Measurements from ENCODE around the gene KANK3. TPM values are rescaled to one million over a fixed set of nuclear protein-coding genes. Genes with fewer than 3 reads are reported as not detected.
"Not testable (repeated sequence)": the region's sequence is repeated elsewhere in the genome, so short reads cannot be mapped to it uniquely, and the experiment has no call there.

Gene KANK3
- total RNA-seq, 1 donor from 2014 or later: 2.9 TPM

GRCh38 chr19:8385103-8385502, 42.0 kb upstream of the KANK3 start:
- not testable (repeated sequence) for H3K4me2 ChIP-seq (ENCODE audit: low read length); H3K9ac ChIP-seq (ENCODE audit: low read length); H3K4me1 Mint-ChIP-seq (ENCODE audit: low read depth, unreplicated experiment); DNase-seq (ENCODE audit: low read depth); FAIRE-seq; H3K9me3 ChIP-seq (ENCODE audit: insufficient read depth, low read depth, low read length); H3K27me3 ChIP-seq (ENCODE audit: insufficient read depth, low read length); H3K4me3 Mint-ChIP-seq (ENCODE audit: unreplicated experiment); H3K27ac Mint-ChIP-seq (ENCODE audit: unreplicated experiment); H3K27ac ChIP-seq (ENCODE audit: low read depth, low read length); H3K4me1 ChIP-seq (ENCODE audit: insufficient read depth, low read length); H2AFZ ChIP-seq (ENCODE audit: low read depth, low read length); H3K27me3 Mint-ChIP-seq (ENCODE audit: low read depth, unreplicated experiment); H3K79me2 ChIP-seq (ENCODE audit: insufficient read depth, low read length); H3K4me3 ChIP-seq (ENCODE audit: insufficient read depth, low read depth, low read length); H3K9me3 Mint-ChIP-seq (ENCODE audit: unreplicated experiment); H3K36me3 ChIP-seq (ENCODE audit: insufficient read depth, low read length); H4K20me1 ChIP-seq (ENCODE audit: insufficient read depth, low read length)
- H3K36me3 Mint-ChIP-seq (ENCODE audit: low read depth, unreplicated experiment): peaks cover 27% of the 10 kb centered on the region

- not testable (repeated sequence) for H3K4me2 ChIP-seq (ENCODE audit: low read length); H3K4me1 Mint-ChIP-seq (ENCODE audit: low read depth, unreplicated experiment); H3K79me2 ChIP-seq (ENCODE audit: insufficient read depth, low read length); H3K36me3 ChIP-seq (ENCODE audit: insufficient read depth, low read length); H3K27me3 ChIP-seq (ENCODE audit: insufficient read depth, low read length); H2AFZ ChIP-seq (ENCODE audit: low read depth, low read length); H3K27me3 Mint-ChIP-seq (ENCODE audit: low read depth, unreplicated experiment); H3K27ac ChIP-seq (ENCODE audit: low read depth, low read length); FAIRE-seq; H4K20me1 ChIP-seq (ENCODE audit: insufficient read depth, low read length); H3K4me3 ChIP-seq (ENCODE audit: insufficient read depth, low read depth, low read length); H3K27ac Mint-ChIP-seq (ENCODE audit: unreplicated experiment); DNase-seq (ENCODE audit: low read depth); H3K4me1 ChIP-seq (ENCODE audit: insufficient read depth, low read length); H3K9me3 ChIP-seq (ENCODE audit: insufficient read depth, low read depth, low read length); H3K9ac ChIP-seq (ENCODE audit: low read length); H3K9me3 Mint-ChIP-seq (ENCODE audit: unreplicated experiment)
- Mint-ChIP-seq H3K4me3 (ENCODE audit: unreplicated experiment) (peak overlapping the region; percentile 46), H3K36me3 (ENCODE audit: low read depth, unreplicated experiment) (peaks cover 28% of the 10 kb centered on the region)
These were observed 41.5 kb upstream of the KANK3 start for GRCh38 chr19:8384569-8384968.

GRCh38 chr19:8379156-8379891, 36.3 kb upstream of the KANK3 start:
- H3K36me3 Mint-ChIP-seq (ENCODE audit: low read depth, unreplicated experiment): peaks cover 27% of the 10 kb centered on the region
- not testable (repeated sequence) for DNase-seq (ENCODE audit: low read depth); H3K4me2 ChIP-seq (ENCODE audit: low read length); H3K9me3 Mint-ChIP-seq (ENCODE audit: unreplicated experiment); H3K9me3 ChIP-seq (ENCODE audit: insufficient read depth, low read depth, low read length); H3K27me3 ChIP-seq (ENCODE audit: insufficient read depth, low read length); H4K20me1 ChIP-seq (ENCODE audit: insufficient read depth, low read length); H3K4me1 ChIP-seq (ENCODE audit: insufficient read depth, low read length); H3K4me3 Mint-ChIP-seq (ENCODE audit: unreplicated experiment); FAIRE-seq; H3K4me3 ChIP-seq (ENCODE audit: insufficient read depth, low read depth, low read length); H2AFZ ChIP-seq (ENCODE audit: low read depth, low read length); H3K27me3 Mint-ChIP-seq (ENCODE audit: low read depth, unreplicated experiment); H3K9ac ChIP-seq (ENCODE audit: low read length); H3K36me3 ChIP-seq (ENCODE audit: insufficient read depth, low read length); H3K27ac ChIP-seq (ENCODE audit: low read depth, low read length); H3K4me1 Mint-ChIP-seq (ENCODE audit: low read depth, unreplicated experiment); H3K79me2 ChIP-seq (ENCODE audit: insufficient read depth, low read length)
- peak overlapping the region; percentile 11 for H3K27ac Mint-ChIP-seq (ENCODE audit: unreplicated experiment)

- H3K4me1 Mint-ChIP-seq (ENCODE audit: low read depth, unreplicated experiment): peaks cover 3% of the 10 kb centered on the region
- Histone ChIP-seq H3K79me2 (ENCODE audit: insufficient read depth, low read length) (no peaks in the 10 kb centered on the region), H2AFZ (ENCODE audit: low read depth, low read length) (no peak overlapping the region), H3K27me3 (ENCODE audit: insufficient read depth, low read length) (no peaks in the 10 kb centered on the region), H3K9me3 (ENCODE audit: insufficient read depth, low read depth, low read length) (no peaks in the 10 kb centered on the region), H3K4me2 (ENCODE audit: low read length) (no peak overlapping the region), H3K27ac (ENCODE audit: low read depth, low read length) (no peak overlapping the region), H4K20me1 (ENCODE audit: insufficient read depth, low read length) (no peaks in the 10 kb centered on the region), H3K4me3 (ENCODE audit: insufficient read depth, low read depth, low read length) (no peak overlapping the region), H3K36me3 (ENCODE audit: insufficient read depth, low read length) (no peaks in the 10 kb centered on the region), H3K4me1 (ENCODE audit: insufficient read depth, low read length) (no peaks in the 10 kb centered on the region), H3K9ac (ENCODE audit: low read length) (no peak overlapping the region)
- no peak overlapping the region for H3K4me3 Mint-ChIP-seq (ENCODE audit: unreplicated experiment)
- H3K27me3 Mint-ChIP-seq (ENCODE audit: low read depth, unreplicated experiment): no peaks in the 10 kb centered on the region
- peak overlapping the region; percentile 53 for H3K27ac Mint-ChIP-seq (ENCODE audit: unreplicated experiment)
- TF ChIP-seq CTCF (IDR thresholded peaks at IDR 0.05; ENCODE audit: insufficient read depth, low read depth, low read length): no peak
- DNase-seq (ENCODE audit: low read depth) (no peak), FAIRE-seq (no peak)
- peaks cover 29% of the 10 kb centered on the region for H3K36me3 Mint-ChIP-seq (ENCODE audit: low read depth, unreplicated experiment)
- peaks cover 9% of the 10 kb centered on the region for H3K9me3 Mint-ChIP-seq (ENCODE audit: unreplicated experiment)
These were observed 34.5 kb upstream of the KANK3 start for GRCh38 chr19:8377598-8377997.

GRCh38 chr19:8376373-8376974, 33.4 kb upstream of the KANK3 start:
- DNase-seq (ENCODE audit: low read depth); H3K4me1 ChIP-seq (ENCODE audit: insufficient read depth, low read length); H3K79me2 ChIP-seq (ENCODE audit: insufficient read depth, low read length); H3K4me3 ChIP-seq (ENCODE audit: insufficient read depth, low read depth, low read length); H3K27ac ChIP-seq (ENCODE audit: low read depth, low read length); H3K27me3 Mint-ChIP-seq (ENCODE audit: low read depth, unreplicated experiment); H2AFZ ChIP-seq (ENCODE audit: low read depth, low read length); H3K4me1 Mint-ChIP-seq (ENCODE audit: low read depth, unreplicated experiment); H3K9me3 ChIP-seq (ENCODE audit: insufficient read depth, low read depth, low read length); H3K4me3 Mint-ChIP-seq (ENCODE audit: unreplicated experiment); FAIRE-seq; H3K36me3 ChIP-seq (ENCODE audit: insufficient read depth, low read length); H3K9ac ChIP-seq (ENCODE audit: low read length); H3K9me3 Mint-ChIP-seq (ENCODE audit: unreplicated experiment); H3K27ac Mint-ChIP-seq (ENCODE audit: unreplicated experiment); H3K27me3 ChIP-seq (ENCODE audit: insufficient read depth, low read length); H4K20me1 ChIP-seq (ENCODE audit: insufficient read depth, low read length); H3K4me2 ChIP-seq (ENCODE audit: low read length): not testable (repeated sequence)
- peaks cover 30% of the 10 kb centered on the region for H3K36me3 Mint-ChIP-seq (ENCODE audit: low read depth, unreplicated experiment)
